NCI-H187 (cell line): ENCODE data around the gene CNTN4.

ENCODE experiments used
- DNase-seq, 2 experiments: peaks; one replicate each; lab custom pipeline; 2025; lab: John Stamatoyannopoulos, UW

CNTN4 gene

DNA sequence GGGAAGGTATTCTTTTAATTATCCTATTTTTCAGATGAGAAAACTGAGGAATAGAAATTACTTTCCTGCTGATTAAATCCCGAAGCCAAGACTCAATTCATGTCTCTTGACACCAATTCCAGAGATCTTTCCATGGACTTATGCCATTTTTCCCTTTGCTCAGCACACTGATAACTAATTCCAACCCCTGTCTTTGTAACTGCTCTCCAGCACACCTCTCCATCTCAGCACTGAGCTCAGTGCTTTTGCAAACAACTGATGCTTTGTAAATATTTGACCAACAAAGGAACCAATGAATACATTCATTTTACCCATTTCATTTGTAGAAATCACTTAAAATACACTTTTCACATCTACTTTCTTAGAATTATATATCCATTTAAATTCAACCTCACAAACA lies 762.5 kb downstream of the CNTN4 start:
- DNase-seq = no peak

DNA sequence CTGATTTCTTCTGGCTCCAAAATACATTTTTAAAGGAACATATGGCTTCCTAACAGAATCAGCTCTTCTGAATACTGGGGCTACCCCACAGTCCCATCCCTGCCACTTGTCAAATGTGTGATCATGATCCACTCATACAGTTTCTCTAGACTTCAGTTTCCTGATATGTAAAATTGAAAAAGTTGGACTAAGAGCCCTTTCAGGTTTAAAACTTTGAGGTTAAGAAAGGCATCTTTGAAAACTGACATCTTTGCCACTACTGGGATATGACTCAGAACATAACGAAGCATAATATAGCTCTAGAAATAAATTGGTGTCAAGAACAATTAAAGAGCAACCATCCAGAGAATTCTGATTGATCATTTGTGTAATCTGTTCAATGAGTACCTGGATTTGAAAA lies 763.3 kb downstream of the CNTN4 start:
- no peak for DNase-seq

DNA sequence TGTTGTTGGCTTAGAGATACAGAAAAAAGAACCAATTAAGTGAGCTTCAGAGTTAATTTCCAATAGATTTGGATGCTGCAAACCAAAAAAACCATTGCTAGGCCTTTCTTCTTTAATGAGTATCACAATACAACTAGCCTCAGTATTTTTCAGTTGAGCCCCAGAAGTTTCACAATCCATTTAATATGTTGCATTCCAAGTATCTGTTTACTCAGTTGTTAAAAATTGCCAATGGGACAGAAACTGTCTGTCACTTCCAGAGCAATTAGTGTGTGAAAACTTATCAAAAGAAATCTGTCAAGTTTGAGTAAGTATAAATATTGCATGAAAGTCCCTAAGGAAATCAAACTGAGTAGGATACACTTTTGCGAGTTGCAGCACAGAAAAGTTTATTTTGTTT lies 763.7 kb downstream of the CNTN4 start:
- DNase-seq = no peak

DNA sequence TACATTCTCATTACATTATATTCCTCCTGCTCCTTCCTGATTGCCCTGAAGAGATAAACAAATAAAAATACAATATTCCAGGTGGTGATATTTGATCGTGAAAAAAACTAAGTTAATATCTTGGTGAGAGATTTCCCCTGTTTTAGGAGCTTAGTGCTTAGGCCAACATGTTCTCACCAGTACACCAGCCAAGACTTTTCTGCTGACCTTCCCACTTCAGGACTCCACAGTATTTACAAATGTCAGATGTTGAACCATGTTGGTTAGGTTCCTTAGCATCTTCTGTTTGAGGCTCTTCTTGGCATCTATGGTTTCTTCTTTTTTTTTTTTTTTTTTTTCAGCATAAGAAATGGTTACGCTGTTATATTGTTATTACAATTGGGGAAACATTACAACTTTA lies 764.5 kb downstream of the CNTN4 start:
- DNase-seq = no peak

DNA sequence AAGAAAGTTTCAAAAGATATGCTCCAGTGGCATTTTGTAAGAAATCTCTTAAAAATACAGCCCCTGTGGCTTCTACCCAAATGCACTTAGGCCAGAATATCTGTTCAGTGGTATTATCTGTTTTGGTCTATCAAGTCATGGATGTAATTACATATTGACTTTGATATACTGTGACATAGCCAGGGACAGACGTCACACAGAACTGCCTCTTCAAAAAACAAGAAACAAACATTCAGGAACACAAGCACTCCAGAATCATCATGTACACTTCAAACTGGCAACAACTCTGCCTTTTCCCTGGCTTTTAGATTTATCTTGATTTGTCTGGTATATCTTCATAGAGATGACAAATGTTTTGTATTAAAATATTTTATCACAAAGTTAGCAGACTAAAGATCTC lies 771.2 kb downstream of the CNTN4 start:
- DNase-seq = no peak

DNA sequence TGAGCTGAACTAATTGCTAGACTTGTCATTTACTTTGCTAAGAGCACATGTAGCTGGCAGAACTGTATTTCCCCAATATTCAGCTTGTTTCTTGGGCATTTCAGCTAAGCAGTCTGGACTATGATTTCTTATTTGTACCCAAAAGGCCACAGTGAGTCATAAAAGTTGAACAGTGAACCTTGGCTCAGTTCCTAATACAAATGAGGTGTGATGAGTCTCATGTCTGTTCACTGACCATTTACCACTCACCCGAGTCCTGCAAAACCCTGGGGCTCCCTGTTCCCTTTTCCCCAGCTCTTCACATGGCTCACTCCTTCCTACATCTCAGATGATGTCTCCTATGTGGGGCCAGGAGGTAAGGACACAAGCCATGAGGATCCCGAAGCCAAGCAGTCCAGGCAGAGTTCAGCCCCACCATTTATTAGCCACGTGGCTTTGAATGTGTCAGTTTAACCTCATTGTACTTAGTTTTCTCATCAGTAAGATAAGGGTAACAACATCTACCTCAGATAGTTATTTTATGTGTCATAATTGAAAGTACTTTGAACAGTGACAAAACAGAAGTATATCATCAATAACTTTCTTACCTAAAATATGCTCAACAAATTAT lies 772.2 kb downstream of the CNTN4 start:
- DNase-seq = no peak

DNA sequence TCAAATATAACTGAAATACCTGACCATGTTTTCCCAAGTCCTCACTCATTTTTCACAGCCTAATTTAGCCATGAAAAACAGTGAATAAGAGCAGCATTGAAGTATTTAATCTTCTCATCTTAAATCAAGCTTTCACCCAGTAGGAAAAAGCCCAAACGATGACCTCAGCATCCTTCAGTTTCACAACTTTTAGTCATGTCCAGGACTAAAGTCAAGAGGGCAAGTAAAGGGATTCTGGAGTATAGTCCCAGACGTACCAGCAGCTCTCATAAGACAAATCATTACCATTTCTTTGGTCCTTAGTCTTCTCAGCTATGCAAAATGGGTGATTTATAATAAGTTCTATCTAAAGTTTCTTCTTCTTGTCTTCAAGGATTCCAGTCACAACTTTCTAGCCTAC lies 774.2 kb downstream of the CNTN4 start:
- no peak for DNase-seq

DNA sequence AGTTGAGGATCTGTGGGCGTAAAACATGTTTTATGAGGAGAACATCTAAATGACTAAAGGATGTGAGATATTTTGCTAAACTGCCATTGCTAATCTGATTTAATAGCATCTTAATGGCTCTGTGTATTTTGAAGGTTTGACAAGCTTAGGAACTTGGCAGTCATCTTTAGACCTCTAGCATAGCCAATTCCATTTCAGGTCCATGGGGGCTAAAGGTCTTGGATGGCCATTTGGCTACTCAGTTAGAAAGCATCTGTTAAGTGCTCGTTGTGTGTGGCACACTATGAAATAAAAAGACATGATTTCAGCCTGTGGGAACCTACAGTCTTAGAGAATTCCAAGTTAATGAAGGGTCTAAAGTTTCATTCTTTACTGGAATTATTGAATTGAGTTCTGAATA lies 775.3 kb downstream of the CNTN4 start:
- DNase-seq = no peak

DNA sequence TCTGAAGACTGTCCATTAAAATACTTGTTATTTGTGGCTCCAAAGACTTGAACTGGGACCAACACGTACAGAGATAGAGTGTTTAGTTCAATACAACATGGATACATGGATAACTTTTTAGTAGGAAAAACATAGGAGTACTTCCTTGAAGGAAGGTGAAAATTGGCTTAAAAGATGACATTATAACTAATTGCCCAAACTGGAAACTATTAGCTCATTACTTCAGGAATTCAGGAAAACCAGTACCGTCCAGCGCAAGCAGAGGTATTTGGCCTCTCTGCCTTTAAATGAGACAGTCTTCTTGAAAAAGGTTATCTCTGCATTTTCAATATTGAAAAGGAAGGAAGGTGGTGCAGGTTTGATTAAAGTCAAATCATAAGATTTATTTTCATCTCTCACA lies 777.0 kb downstream of the CNTN4 start:
- no peak for DNase-seq

DNA sequence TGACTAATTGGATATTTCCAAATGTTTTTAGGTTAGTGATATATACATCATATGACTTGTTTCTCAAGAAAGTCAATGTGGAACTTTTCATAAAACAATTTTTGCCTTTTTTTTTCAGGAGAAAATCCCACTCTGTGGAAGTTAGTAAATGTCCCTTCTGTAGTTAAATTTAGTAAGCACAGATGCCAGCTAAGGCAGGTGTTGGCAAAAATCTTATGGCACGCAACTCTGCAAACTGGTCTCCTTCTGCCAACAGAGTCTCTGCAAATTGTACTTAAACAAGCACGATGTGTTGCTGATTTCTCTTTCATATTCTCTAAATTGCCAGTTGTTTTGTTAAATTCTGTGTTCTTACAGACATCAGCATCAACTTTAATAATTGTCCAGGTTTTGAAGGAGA lies 777.7 kb downstream of the CNTN4 start:
- no peak for DNase-seq

DNA sequence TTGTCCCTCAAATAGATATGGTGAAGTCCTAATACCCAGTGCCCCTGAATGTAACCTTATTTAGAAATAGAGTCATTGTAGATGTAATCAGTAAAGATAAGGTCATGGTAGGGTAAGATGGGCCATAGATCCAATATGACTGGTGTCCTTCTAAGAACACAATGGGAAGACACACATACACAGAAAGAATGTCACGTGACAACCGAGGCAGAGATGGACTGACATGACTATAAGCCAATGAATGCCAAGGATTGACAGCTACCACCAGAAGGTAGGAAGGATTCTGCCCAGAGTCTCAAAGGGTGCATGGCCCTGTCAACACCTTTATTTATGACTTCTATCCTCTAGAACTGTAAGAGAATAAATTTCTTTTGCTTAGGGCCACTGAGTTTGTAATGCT lies 780.4 kb downstream of the CNTN4 start:
- no peak for DNase-seq

DNA sequence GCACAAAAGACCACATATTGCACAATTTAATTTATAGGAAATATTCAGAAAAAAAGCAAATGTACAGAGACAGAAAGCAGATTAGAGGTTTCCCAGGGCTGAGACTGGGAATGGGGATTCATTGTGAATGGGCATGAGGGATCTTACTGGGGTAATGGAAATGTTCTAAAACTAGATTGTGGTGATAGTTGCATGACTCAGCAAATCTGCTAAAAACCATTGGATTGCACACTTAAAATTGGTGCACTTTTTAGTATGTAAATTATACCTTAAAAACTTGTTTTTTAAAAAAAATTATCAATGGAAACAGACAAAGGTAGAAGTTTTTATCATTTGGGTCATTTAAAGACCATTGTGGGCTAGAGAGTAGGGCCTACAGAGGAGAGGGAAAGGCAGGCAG lies 780.9 kb downstream of the CNTN4 start:
- DNase-seq = no peak

DNA sequence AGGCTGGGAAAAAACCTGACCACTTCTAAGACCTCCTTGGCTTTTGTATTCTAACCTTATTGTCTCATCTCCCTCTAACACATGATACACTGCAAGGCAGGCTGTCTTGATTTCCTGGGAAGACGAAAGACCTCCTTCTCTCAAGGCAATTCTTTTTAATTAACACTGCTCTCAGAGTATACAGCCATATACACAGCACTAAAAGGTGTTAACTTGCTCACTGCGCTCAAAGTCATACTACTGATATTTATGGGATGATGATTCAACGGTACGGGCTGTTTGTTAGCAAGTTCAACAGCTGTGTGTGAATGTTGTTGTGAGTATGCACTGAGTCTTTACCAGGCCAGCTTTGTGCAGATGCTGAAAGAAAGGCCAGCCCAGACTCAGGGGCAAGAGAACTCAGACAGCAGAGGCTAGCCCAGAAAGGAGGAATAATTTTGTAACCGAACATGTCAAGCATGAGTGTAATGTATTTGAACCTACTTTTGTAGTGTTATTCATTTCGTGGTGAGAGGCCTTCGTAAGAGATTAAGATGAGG lies 781.6 kb downstream of the CNTN4 start:
- DNase-seq = no peak

DNA sequence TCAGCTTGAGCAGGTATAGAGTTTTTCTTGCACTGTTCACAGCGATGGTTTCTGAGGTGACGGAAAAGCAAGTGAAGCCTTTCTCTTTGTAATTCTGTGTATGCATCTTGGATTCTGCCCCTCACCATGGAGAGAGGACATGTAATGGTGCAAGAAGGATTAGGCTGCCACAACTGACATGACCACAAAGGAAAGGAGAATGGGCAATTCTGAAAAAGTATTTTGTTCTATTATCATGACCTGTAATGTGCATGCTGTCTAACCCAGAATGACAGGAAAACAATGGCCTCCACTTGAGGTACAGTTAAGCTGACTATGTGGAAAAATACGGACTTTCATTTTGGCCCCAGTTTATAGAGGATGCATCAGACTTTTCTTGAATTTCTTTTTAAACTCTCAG lies 784.6 kb downstream of the CNTN4 start:
- no peak for DNase-seq

DNA sequence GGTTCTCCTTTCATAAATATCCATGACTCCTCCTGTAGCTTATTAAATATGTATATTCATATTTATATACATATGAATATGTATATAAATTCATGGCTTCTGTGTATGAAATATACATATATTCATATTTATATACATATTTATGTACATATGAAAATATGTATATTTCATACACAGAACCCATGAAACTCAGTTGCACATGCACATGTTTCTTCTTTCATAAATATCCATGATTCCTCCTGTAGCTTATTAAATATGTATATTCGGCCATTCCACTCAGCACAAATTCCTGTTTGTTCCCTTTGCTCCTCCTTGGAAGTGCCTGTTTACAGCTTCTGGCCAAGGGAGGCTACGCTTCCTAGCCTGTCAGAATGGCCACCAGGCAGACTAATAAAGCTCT lies 789.9 kb downstream of the CNTN4 start:
- no peak for DNase-seq

DNA sequence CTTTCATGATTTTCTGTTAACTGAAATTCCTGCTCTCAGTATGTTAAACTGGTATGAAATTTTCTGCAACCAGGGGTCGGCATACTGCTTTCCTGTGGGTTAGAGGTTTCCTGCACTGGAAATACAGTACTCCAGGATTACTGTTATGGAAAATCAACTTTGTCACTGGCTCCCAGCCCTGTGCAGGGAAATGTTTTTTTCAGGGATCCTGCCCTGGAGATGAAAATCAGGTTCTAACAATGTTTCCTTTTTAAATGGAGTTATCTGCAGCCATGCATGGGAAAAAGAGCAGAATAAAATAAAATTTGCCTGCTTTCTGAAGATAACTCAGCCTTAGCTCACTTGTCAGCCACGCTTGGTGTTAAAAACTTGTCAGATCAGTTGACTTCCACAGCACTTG lies 791.1 kb downstream of the CNTN4 start:
- DNase-seq = no peak

DNA sequence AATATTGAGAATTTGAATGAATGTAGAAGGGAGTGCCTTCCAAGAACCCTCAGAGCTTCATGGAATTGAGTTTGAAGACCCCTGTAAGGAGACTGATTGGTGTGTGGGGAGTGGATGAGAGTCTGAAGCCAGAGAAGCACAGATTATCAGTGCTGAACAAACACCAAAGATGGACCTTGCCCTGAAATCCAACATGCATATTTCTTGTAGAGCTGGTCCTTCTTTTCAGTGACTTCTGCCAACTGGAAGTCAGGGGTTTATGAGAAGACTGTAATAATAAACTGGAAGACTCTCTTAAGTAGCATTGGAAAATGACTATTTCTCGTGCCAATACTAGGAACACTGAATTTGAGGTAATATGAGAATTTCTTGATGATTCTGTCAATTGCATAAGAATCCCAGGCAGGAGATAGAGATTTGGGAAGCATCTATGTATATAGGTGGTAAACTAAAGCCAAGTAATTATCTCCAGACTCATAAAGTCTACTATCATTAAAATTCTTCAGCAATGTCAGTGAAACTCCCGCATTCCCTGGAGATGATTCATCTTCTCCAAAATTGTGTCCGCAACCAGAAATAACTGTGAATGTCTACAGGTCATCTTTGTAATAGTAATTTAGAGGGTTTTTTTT lies 797.8 kb downstream of the CNTN4 start:
- DNase-seq = no peak

DNA sequence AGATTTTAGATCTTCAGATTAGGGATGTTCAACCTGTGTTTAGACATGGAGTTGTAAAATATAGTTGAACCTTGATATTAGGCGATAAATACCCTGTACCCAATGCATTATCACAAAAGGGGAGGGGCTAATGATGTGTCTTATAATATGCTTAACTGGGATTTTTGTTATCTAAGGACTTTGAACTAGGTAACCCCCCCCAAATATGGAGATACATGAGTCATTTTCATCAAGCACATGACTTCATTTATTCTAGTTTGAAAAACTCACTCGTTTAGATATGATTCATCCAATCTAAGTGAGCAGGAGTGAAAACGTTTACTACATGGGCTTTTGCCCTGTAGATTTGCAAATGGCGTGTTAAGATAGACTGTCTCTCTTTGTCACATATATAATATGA lies 799.2 kb downstream of the CNTN4 start:
- DNase-seq = no peak

DNA sequence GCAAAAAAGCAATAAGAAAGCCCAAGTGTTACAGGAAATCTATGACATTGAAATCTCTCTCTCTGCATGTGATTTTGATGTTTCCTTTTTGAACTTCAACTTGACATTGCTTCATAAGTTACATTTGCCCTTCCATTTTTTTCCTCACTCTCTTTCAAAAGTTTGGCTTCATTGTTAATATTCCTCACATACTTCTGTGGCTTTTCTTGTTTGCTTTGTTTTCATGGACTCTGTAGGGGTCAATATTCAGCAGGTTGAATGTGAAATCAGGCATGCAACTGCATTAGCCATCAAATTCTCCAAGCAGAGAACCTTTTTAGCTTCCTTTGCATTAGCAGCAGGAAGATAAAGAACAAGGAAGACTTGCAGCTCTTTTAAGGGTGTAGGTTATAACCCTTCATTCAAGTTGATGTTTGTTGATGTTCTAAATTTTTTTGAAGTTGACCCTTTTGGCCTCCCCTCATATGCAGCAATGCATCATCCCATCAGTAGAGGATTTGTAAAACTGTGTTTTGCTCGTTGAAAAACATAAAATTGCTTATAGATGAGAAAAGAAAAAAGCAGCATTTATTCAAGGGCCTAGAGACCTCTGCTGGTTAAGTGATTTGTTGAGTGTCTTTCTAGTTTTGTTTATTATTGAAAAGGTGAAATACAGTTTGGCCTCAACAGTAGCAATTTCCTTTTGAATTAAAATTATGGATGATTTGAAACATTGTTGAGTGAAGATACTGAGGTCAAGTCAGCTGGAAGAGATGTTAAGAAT lies 800.1 kb downstream of the CNTN4 start:
- DNase-seq = no peak

DNA sequence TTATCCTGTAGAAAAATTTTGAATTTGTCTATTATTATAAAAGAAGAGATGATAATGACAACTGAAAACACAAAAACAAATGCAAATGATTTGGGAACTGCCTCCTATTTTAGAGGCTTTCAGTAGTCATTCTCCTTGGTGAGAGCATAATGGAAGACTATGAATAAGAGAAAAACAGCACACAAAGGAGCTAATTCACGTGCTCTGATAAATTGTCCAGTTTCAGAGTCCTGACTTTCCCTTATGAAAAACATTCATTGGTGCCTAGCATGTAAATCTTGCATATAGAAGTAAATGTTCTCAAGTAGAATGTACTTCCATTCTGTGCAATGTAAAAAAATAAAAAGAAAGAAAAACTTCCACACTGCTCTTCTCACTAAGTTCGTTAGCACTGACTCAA lies 805.4 kb downstream of the CNTN4 start:
- DNase-seq = no peak

DNA sequence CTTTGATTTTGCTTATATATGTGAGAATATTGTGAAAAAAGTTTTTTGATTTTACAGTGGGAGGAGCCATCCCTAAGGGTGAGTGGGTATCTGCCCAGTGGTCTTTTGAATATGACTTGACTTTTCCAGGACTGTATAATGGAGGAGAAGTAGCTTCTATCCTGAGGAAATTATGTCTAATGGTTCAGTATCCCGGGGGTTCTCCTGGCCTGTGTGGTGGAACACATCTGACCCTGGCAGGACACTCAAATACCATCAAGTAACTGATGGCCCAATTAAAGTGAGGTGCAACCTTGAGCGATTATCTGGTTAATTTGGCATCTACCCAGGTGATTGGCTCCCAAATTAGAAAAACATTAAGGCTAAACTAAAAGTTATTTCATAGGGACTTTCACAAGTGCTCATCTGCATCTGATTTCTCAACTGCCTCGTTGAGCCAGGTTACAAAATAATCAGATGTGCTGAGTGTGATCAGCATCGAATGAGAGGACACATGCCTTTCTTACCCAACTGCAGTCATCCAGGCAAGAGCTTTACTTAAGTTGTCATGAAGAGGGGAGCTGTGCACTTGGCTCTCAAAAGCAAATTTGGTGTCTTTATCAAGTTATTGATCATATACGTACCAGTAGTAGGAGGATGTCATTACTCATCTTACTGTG lies 810.2 kb downstream of the CNTN4 start:
- no peak for DNase-seq

DNA sequence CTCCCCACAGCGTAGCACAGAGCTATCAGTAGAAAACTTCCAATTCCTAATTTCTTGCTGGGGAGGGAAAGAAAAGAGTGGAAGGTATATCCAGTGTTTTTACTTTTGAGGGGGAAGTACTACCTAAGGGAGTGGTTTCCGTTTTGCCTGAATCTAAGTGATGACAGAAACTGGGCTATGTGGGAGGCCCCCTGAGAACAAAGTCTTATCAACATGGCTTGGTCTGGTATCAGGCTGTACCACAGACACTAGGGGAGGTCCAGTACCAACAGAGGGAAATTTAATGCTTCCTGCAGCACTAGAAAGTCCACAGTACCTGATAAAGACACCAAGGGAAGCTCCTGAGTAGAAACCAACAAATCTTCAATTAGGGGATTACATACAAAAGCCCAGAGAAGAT lies 812.3 kb downstream of the CNTN4 start:
- no peak for DNase-seq

DNA sequence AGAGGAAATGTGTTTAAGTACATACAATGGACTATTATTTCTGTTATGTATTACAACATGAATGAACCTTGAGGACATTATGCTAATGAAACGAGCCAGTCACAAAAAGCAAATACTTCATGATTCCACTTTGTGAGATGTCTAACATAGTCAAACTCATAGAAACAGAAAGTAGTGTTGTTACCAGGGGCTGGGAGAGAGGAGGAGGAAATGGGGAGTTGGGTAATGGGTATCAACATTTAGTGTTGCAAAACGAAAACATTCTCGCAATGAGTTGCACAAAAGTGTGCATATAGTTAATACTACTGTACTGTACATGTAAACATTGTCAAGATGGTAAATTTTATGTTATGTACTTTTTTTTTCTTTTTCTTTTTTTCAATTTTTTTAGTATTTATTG lies 817.2 kb downstream of the CNTN4 start:
- no peak for DNase-seq
